COLO829 (cell line): Measurements from ENCODE around the gene DIAPH3.

ENCODE experiments used
- DNase-seq: peaks from one replicate; pipeline ENCODE4 v3.0.0; 2012; ENCODE audit warnings: low spot score

DIAPH3 gene

DNA sequence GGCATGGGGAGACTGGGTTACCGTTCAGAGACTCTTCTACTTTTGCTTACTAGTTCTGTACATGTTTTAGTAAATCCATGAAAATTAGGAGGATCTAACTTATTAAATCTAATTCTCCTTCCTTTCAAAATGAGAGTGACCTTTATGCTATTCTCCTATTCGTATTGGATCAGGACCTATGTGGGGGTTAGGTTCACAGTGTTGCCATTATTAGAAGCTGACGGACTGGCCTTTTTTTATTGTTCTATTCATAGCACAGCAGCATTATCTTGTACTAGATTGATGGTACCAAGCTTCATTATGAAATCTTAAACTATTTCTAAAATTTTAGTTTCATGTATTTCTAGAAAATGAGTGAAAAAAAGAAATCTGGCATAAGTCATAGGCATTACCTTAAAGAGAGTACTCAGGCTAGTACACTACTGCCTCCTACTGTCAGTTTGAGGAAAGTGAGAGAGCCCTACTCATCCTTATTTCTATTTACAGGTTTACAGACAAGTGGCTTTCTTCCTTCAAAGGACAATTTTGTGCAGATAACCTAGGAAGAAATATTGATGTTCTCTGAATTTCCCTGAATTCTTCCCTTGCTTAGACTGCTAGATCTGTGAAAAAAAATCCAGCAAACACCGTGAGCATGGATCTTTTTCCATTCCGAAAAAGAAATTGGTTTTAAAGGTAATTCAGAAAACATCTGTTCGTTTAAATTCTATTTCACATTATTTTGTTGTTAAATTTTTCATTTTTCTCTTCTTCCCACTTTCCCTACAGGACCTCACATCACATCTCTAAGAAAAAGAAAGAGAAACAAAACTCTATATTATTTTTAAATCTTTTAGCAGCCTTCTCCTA lies 485.5 kb downstream of the DIAPH3 start:
- DNase-seq = peak; percentile 60

DNA sequence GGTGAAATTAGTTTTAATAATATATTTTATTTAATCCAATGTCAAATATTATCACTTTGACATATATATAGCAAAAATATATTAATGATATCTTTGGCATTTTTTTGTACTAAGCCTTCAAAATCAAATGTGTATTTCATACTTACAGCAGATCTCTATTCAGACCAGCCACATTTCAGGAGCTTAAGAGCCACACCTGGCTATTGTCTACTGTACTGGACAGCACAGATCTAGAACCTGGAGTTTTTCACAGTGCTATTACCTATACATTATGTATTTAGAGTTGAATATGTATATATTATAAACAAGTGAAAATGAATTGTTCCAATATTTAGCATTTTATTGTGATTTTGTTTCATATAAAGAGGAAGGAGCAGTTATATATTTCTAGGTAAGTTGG lies 486.3 kb downstream of the DIAPH3 start:
- no peak for DNase-seq

DNA sequence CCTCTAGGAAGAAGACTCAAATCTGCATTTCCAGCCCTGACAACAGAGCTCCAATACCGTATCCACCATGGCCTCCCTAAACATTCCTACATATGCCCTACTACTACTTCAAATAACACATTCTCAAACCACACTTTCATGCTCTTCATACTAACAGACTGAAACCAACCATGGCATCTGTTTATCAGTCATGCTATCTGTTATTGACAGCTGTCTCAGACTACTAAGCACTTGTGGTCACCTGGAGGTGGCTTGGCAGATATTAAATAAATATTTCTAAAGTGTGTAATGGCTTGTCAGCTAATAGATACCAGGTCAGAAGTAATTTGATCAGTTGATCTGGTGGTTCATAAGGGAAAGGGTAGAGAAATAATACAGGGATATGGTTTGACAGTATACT lies 489.1 kb downstream of the DIAPH3 start:
- no peak for DNase-seq

DNA sequence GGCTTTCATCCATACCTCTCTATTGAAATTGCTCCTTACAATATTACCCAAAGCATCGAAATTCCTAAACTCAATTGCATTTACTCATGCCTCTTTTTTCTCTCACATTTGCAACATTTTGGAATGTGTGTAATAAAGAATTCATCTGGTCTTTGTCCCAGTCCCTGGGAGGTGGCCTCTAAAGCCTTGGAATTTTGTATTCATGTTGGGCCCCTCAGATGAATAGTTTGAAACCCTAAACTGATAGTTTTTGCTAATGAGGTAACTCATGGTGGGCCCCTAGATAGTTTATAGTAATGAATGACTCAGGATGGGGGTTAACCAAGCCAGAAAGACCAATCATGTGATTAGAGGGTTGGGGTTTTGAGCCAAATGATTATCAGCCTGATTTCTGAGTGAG lies 490.4 kb downstream of the DIAPH3 start:
- DNase-seq = no peak

DNA sequence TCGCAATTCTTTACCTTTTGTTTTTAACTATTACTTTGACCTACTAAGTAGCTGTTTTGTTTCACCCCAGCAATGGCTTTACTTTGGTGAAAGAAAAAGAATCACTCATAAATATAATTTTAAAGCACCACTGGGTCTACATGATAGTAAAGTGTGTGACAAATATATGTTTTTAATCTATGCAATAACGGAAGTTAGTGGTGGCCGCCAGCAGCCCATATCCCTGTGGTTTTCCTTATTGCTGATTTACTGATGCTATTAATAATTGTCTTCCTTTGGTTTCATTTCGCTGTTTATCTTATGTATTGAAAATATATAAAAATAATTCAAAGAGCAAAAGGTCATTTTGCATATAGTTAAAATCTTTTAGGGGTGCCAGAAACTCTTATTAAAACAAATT lies 491.3 kb downstream of the DIAPH3 start:
- no peak for DNase-seq

DNA sequence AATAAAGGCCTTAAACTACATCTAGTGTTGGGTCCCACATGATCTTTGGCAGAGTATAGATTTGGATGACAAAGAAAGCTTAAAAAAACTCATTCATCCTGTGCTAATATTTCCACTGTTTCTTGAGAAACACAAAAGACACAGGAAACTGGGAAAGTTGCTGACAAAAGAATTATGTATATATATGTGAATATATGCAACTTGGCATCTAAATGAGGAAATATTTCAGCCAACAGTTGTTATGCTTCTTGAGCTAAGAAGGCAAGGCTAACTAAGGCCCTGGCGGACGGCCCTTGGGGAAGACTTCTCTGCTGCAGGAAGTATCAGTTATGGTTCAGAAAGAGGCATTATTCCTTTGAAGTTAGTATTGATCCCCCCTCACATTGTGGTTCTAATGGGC lies 491.8 kb downstream of the DIAPH3 start:
- DNase-seq = no peak

DNA sequence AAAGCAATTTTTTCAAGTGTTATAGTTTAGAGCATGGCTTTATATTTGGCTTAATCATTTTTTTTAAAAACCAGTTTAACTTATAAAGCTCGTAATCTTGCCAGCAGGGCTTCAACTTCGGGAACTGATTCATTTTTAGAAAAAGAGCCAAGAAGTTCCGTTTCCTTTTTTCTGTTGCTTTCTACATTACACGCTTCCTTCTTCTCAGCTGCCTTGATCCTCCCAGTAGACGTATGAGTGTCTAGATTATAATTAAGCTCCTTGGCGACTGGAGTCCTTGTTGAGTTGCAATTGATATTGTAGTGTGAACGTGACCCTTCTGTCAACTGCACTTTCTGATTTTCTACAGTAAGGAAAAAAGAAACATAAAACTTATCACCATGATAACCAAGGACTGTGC lies 497.2 kb downstream of the DIAPH3 start:
- DNase-seq = no peak

DNA sequence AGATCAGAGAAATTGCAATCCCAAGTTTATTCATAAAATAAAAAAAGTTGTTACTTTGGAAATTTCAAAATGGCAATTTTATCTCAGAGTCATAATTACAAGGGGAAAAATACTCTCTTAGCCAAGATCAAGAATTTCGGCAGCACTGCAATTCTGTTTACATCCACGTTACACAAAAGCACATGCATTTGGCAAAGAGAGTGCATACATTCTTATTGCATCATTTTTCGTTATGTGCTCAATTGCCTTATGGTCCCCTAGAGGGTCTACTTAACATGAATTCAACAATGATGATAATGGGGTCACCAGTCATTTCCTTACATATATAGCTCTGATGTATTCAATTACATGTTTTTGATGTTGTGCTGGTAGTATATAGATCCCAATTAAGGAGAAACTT lies 498.0 kb downstream of the DIAPH3 start:
- no peak for DNase-seq

DNA sequence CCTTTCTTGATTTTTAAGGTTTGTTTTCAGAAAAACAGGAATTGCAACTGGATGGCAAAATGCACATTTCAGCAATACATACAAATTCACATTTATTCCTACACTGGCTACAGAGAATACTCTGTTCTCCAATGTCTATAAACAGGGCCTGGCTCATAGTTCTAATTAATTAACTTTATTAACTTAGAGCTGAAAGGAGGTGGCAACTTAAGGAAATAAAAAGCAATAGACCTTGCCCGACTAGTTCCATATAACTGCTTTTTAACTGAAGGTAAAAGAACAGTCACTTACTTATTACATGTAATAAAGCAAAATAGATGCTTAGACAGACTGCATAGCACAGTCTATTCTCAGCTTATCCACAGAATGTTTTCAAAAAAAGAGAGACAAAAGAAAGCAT lies 498.5 kb downstream of the DIAPH3 start:
- DNase-seq = no peak

DNA sequence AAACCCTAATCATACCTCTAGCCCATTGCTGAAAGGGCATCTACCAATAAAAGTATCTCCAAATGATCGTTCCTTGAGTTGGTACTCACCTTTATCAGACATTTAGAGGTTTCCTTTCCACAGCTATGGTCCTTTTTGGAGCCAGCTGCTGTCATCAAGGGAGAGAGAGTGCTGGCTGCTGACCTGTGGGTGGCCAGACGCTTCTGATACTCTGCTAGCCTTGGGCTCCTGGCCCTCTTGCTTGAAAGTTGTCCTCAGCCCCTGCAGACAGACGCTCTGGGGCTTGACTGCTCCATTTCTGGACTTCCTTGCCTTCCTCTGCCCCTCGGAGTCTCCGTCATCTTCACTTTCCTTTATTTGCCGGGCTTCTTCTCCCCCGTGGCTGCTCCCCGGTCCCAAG lies 499.1 kb downstream of the DIAPH3 start:
- no peak for DNase-seq

DNA sequence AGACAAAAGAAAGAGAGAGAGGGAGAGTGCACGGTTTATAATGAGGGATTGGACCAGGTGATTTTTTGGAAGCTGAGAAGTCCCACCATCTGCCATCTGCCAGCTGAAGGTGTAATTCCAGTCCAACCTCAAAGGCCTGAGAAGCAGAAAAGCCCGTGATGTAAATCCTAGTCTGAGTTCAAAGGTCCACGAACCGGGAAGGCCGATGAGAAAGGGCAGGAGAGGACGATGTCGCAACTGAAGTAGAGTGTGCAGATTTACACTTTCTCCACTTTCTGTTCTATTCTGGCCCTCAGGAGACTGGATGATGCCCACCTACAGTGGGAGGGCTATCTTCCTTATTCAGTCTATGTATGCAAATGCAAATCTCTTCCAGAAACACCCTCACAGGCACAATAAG lies 500.0 kb downstream of the DIAPH3 start:
- DNase-seq = no peak

DNA sequence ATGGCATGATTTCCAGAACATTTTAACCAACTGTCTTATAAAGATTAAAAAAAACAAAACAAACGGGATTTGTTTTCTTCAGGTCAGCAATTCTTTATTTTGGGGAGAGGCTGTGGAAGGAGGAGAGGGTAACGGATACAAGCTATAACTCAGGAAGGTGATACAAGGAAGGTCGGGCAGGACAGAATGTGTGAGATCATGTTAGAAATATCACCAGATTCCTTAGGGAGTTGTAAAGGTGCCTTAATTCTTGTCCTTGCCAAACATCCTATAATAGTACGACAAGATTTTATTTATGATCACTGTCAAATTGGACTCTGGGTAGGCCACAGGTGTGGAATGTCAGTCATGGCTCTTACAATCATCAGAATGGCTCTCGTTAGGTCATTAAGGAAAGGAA lies 503.1 kb downstream of the DIAPH3 start:
- no peak for DNase-seq

DNA sequence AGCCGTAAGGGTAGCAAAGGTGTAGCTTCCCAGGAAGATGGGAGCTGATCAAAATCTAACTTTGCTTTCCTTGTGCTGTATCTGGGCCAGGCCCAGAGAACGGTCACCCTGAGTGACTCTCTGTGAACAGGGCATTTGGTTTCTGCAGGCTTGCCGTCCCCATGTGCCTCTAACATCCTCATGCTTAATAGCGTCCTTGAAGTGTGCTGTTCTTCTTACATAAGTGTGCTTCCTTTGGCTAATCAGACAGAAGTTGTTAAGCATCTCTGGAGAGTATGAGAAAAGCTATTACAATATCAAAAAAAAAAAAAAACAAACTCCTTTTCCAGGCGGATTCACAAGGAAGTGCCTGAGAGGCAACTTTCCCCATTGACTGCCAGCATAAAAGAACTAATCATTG lies 503.7 kb downstream of the DIAPH3 start:
- DNase-seq = no peak

DNA sequence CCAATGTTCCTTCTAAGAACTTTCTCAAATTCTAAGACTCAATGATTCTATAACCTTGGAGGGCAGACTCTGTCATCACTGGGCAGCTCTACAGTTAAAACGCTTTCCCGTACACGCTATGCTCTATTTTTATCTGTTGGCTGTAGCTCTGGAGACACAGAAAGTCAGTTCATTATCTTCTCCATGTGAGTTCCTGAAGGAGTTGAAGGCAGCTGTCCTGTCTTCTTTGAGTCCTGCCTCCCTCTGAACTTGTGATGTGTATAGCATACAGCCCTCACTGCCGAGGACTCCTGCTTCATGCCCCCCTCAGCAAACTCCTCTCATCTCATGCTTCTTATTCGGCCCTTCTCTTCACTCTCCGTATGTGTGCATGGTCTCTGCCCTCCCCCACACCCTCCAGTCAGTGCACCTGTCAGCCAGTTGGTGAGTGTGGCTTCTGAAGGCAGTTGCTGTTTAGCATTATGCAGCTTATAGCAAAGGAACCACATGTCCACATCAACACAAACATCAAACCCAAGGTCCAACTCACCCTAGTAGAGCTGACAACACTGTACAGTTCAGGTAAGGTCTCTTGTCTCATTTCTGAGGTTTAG lies 504.9 kb downstream of the DIAPH3 start:
- DNase-seq = no peak

DNA sequence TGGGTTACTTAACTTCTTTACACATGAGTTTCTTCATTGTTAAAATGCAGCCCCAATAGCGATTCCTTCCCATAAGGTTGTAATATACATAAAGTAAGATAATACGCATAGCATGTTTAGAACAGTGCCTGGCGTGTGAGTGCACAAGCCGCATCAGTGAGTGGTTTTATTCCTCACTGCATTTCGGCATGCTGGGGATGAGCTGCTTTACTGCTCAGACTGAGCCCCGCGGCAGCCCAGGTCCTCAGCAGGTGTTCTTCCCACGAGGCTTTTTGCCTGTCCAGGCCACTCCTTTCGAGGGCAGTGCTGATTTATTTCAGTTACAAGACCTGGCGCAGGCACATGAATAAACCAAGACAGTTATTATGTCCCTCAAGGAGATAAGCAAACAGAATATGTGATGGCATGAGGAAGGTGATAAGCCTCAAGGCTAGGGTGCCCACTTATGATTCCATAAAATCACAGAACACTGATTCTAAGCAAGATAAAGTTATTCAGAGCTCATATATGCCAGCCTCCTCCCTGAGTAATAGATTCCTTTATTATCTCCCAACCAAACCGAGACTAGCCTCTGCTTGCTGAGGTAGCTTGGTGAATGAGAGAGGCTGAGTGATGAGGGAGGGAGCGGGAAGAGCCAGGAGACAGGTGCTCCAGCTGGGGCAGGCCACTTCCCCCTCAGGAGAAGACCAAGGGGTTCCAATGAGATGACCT lies 505.5 kb downstream of the DIAPH3 start:
- no peak for DNase-seq

DNA sequence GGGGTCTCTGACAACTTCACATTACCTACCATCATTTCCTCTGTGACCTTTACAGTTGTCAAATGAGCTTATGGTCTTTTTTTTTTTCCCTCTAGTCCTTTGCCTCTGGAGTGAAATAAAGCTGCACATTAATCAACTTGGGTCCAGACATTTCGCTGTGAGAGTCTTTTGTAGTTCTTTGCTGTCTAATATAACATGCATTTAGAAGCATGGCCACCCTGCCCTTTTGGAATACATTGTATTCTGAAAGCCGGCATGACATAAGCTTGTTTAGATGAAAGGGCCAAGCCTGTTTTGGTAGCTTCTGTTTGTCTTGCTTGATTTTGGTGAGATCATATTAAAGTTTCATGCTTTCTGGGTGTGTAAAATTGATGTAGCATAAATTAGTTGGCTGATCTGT lies 509.8 kb downstream of the DIAPH3 start:
- DNase-seq = no peak

DNA sequence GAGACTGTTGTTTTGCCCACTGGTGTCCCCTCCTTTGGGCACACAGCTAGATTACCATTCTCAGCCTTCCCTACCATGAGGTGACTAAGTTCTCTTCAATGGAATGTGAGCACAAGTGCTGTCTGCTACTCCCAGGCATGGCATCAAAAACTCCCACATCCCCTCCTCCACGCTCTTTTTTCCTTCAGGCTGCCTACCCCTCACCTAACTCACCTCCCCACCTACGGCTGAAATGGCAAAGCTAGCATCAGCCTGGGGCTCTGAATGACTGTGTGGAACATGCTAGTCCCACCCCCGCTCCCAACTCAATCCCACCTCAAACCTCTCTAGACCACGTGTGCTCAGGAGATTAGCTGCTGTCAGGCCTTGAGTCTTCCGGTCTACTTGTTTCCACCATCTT lies 512.2 kb downstream of the DIAPH3 start:
- no peak for DNase-seq

DNA sequence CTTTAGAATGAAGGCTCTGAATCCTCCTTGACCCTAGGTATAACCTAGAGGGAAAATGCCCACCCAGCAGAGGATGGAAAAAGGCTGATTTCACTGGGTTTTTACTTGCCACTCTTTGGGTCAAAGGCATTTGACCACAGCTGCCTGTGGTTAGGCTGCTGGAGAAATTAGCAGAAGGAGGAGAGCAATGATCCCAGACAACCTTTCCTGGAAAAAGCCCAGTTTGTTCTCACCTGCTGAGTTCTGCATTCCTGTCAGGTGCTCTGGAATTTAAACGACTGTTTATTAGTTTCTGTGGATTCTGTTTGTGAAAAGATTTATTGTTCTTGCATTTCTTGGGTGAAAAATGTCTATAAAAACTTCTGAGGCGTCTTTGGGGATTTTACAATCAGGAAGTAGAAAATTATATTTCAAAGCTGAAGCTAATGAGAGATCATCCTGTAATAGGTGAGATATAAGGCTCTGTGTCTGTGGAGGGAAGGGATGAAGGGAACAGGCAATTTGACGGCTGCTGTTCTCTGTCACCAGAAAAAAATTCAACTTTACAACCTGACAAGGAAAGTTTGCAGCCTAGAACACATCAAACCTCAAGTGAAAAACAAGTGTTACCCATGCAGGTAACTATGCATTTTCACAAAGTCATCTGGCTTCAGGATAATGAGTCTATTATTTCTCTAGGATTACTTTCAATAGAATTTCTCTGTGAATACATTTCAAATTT lies 519.7 kb downstream of the DIAPH3 start:
- no peak for DNase-seq

DNA sequence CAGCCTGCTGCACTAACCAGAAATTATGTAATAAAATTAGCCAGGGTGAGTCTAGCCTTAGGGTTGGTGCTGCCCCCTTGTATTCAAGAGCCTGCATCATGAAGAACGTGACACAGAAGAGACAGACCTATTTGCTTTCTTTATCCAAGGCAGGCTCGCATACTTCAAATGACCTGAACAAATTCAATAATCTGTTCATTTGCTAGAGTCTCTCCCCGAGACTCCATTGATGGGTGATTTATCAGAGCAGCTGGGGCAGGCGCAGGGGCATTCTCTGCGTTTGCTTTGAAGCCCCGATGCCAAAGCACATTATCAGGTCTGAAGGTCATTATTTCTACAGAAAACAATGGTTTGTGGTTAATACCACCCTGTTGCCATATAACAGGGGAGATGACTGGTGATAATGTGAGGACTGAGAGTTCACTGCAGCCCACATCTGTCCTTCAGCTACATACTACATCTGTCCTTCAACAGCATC lies 520.3 kb downstream of the DIAPH3 start:
- DNase-seq = no peak

DNA sequence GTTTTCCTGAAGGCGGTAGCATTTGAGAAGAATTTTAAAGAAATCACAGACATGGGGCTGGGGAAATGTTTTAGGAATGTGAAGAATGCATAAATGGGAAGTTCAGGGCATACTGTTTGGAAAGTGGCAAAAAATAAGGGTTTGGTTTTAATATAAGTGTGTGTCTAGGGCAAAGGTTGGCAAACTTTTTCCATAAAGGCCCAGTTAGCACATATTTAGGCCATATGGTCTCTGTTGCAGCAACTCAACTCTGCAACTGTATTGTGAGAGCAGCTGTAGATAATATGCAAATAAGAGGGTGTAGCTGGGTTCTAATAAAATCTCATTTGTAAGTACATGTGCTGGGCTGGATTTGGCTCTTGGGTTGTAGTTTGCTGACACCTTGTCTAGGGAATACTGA lies 521.9 kb downstream of the DIAPH3 start:
- no peak for DNase-seq

DNA sequence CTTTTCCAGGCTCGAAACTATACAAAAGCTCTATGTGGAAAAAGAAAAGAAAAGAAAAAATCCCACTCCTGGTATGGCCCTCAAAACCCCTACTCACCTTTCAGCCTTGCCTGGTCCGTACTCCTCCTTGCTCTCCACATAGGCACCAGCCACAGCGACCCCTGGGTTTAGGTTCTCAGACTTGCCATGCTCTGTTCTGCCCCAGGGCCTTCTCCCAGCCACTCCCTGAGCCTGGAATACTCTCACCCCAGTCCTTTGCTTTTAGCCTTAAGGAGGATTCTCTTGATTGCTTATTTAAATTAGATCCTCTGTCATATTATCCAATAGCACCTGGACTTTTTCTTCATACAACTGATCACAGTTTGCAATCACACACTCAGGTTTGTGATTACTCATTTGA lies 522.5 kb downstream of the DIAPH3 start:
- DNase-seq = no peak

DNA sequence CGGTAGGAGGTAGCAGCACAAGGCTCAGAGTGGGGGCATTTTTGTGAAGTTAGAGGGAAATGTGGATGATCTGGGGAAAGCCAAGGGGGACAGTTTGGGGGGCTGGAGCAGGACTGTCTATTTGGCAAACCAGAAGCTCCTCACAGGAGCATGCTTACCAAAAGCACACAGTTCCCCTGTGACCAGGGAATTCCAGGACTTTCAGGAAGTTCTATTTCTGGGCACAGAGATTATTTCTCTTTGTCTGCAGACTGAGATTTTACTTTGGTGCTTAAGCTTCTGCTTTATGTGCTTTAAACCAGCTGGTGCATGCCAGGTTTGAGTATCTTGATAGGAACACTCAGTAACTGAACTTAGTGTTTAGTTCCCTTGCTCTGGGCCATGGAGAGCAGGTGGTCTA lies 525.3 kb downstream of the DIAPH3 start:
- DNase-seq = no peak

DNA sequence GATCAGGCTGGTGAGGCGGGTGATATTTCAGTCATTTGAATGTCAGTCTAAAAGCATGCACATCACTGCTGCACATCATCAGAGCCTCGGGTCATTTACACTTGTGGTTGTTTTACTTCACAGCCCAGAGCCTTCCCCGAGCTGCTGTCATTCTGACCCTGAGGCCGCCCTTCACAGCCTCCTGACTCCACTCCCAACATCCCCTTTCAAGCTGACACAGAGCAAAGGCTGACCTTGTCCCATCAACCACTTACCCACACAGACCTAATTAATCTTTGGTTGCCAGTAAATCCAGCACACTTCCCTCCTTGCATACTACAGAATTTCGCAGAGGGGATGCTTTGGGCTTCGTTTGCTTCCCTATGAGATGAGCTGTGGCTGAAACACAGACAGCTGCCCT lies 528.1 kb downstream of the DIAPH3 start:
- no peak for DNase-seq
